Fibroblast of the aortic adventitia (primary cell): ENCODE results near the gene POP4. TPM values are rescaled to one million over a fixed set of nuclear protein-coding genes. Genes with fewer than 3 reads are reported as not detected.
"Not testable (repeated sequence)": the region's sequence is repeated elsewhere in the genome, so short reads cannot be mapped to it uniquely, and the experiment has no call there.

Source experiments
- DNase-seq: peaks from one replicate; pipeline ENCODE4 v3.0.0-alpha.2; 2010; ENCODE audit warnings: low read depth
- H3K4me3 ChIP-seq: 2 replicates; pipeline ENCODE4 v1.5.1; 2011; ENCODE audit warnings: low read depth, mild to moderate bottlenecking, control low read depth, low read length, moderate library complexity
- CTCF ChIP-seq: IDR thresholded peaks from 2 replicates; pipeline ENCODE4 v1.5.1; 2011; ENCODE audit warnings: mild to moderate bottlenecking, low read length, control low read depth, inconsistent platforms; ENCODE audit not compliant: insufficient read depth
- total RNA-seq: library from RNA; depleted of rRNA; stranded (reverse); fragments of >200 nt; gene quantifications from 2 replicates; pipeline ENCODE4 v1.2.3, GENCODE V29; 2012; ENCODE audit warnings: low replicate concordance

The POP4 gene
- total RNA-seq, 1 donor, result 76.6 TPM

- TF ChIP-seq CTCF, result no peak
- DNase-seq, result no peak
- H3K4me3 ChIP-seq, result no peak overlapping the region
Observed at GRCh38 chr19:29623726-29624488, 17.8 kb downstream of the POP4 start.

GRCh38 chr19:29624489-29625185 is 18.6 kb downstream of the POP4 start:
- no peak for DNase-seq
- H3K4me3 ChIP-seq, result no peak overlapping the region
- TF ChIP-seq CTCF, result no peak

GRCh38 chr19:29625186-29625651 is 19.1 kb downstream of the POP4 start:
- no peak for TF ChIP-seq CTCF
- no peak overlapping the region for H3K4me3 ChIP-seq
- no peak for DNase-seq

DNA sequence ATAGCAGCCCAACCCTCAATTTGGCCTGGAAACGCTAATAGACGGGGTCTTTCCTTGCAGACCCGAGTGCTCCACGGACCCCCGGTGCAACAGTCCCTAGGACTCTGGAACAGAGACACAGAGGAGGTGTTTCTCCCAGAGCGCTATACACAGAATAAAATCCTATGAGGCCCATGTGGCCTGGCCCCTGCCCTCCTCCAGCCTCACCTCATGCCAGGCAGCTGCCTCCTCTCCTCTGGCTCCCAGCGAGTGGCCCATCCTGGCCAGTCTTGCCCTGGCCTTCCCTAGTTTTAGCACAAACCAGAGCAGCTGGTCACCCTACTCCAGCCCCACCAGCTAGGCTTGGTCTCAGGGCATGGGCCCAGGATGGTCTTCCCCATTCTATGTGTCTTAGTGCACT is 20.3 kb downstream of the POP4 start:
- H3K4me3 ChIP-seq, result no peak overlapping the region
- TF ChIP-seq CTCF, result no peak
- DNase-seq, result no peak

DNA sequence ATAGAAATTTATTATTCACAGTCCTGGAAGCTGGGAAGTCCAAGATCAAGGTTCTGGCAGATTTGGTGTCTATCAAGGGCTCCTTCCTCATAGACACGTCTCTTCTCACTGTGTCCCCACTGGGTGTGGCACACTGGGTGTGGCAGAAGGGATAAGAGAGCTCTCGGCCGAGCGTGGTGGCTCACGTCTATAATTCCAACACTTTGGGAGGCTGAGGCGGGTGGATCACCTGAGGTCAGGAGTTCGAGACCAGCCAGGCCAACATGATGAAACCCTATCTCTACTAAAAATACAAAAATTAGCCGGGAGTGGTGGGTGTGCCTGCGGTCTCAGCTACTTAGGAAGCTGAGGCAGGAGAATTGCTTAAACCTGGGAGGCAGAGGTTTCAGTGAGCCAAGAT is 20.7 kb downstream of the POP4 start:
- not testable (repeated sequence) for H3K4me3 ChIP-seq, DNase-seq

GRCh38 chr19:29628661-29629385 is 22.7 kb downstream of the POP4 start:
- TF ChIP-seq CTCF, result no peak
- no peak overlapping the region for H3K4me3 ChIP-seq
- DNase-seq, result no peak
